Suprapubic skin (tissue), 4 donors: Measurements from ENCODE around the gene MVD.

Source experiments
- EP300 ChIP-seq: sonication (generic); formaldehyde crosslinking; IDR thresholded peaks from one replicate; pipeline ENCODE4 v1.6.1; 2017; ENCODE audit warnings: antibody characterized with exemption
- POLR2AphosphoS5 ChIP-seq, 3 donors: sonication (generic); formaldehyde crosslinking; IDR thresholded peaks; one replicate each; pipeline ENCODE4 v1.6.1; 2017; ENCODE audit warnings: antibody characterized with exemption in 3 of 3
- TF ChIP-seq, protein P1 (sequence below), 2 donors: fragments of 200-600 bp in 1 of 2; fragments of 450-650 bp in 1 of 2; sonication (generic) in 1 of 2; IDR thresholded peaks; one replicate each; pipeline ENCODE4 v1.5.1; 2016 to 2019; ENCODE audit warnings: antibody characterized with exemption in 2 of 2, mild to moderate bottlenecking in 1 of 2, moderate library complexity in 1 of 2

DNA sequence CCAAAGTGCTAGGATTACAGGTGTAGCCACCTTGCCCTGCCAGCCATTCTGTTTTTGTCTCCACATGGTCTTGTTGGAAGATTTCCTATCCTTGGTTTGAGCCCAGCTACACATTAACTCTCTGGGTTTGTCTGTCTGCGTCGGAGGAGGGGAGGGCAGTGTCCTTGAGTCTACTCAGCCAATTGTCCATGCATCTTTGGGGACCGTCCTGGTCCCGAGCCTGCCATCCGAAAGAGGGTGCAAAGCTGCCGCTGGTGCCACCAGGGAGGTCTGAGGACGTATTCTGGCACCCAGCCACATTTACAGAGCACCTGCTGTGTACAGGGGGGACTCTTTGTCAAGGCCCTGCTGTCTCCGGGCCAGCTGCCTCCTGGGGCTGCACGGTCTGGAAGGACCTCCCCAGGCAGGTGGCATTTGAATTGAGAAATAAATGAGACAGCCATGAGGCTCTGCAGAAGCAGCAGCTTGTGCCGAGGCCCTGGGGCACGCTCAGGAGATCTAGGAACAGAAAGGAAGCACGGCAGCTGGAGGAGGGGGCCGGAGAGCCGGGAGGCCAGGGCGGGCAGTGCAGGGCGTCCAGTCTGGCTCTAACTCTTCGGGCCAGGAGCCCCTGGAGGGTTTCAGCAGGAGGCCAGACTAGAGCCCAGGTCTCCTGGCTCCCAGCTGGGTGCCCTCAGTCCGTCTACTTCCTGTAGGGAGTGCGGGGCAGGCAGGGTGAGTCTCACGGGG is 13.5 kb downstream of the MVD start:
- TF ChIP-seq EP300, result no peak
- TF ChIP-seq, protein P1, sequence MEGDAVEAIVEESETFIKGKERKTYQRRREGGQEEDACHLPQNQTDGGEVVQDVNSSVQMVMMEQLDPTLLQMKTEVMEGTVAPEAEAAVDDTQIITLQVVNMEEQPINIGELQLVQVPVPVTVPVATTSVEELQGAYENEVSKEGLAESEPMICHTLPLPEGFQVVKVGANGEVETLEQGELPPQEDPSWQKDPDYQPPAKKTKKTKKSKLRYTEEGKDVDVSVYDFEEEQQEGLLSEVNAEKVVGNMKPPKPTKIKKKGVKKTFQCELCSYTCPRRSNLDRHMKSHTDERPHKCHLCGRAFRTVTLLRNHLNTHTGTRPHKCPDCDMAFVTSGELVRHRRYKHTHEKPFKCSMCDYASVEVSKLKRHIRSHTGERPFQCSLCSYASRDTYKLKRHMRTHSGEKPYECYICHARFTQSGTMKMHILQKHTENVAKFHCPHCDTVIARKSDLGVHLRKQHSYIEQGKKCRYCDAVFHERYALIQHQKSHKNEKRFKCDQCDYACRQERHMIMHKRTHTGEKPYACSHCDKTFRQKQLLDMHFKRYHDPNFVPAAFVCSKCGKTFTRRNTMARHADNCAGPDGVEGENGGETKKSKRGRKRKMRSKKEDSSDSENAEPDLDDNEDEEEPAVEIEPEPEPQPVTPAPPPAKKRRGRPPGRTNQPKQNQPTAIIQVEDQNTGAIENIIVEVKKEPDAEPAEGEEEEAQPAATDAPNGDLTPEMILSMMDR (IDR thresholded peaks at IDR 0.05), result no peak
- no peak for TF ChIP-seq POLR2AphosphoS5 (IDR thresholded peaks at IDR 0.05)
